Glutamatergic neuron (in vitro differentiated cells): Measurements from ENCODE around the gene HTRA3. TPM values are rescaled to one million over a fixed set of nuclear protein-coding genes. Genes with fewer than 3 reads are reported as not detected.

Experiments used
- DNase-seq: peaks from one replicate; pipeline ENCODE4 v3.0.0; 2022
- H3K27ac Mint-ChIP-seq: one replicate; pipeline ENCODE4 v1.8.0; 2020; ENCODE audit warnings: mild to moderate bottlenecking, mixed read lengths, inconsistent platforms; ENCODE audit not compliant: unreplicated experiment
- H3K27me3 Mint-ChIP-seq: one replicate; pipeline ENCODE4 v1.8.0; 2020; ENCODE audit warnings: mild to moderate bottlenecking, moderate library complexity, mixed read lengths, inconsistent platforms; ENCODE audit not compliant: unreplicated experiment
- H3K36me3 Mint-ChIP-seq: one replicate; pipeline ENCODE4 v1.8.0; 2020; ENCODE audit warnings: mild to moderate bottlenecking, mixed read lengths, inconsistent platforms; ENCODE audit not compliant: unreplicated experiment
- H3K4me1 Mint-ChIP-seq: one replicate; pipeline ENCODE4 v1.8.0; 2020; ENCODE audit warnings: mild to moderate bottlenecking, low read depth, mixed read lengths, inconsistent platforms; ENCODE audit not compliant: unreplicated experiment
- H3K4me3 Mint-ChIP-seq: one replicate; pipeline ENCODE4 v1.8.0; 2020; ENCODE audit warnings: mild to moderate bottlenecking, mixed read lengths, inconsistent platforms; ENCODE audit not compliant: unreplicated experiment
- H3K9me3 Mint-ChIP-seq: one replicate; pipeline ENCODE4 v1.8.0; 2020; ENCODE audit warnings: mild to moderate bottlenecking, moderate library complexity, mixed read lengths, inconsistent platforms; ENCODE audit not compliant: unreplicated experiment
- total RNA-seq: library from RNA; stranded (reverse); fragmentation: NEBNext Ultra II Directional; extraction: Animal tissue kit (Norgen Biotek cat#: 25700); gene quantifications from one replicate; pipeline ENCODE4 v1.2.1, GENCODE V29; 2021; ENCODE audit not compliant: unreplicated experiment
- TF ChIP-seq, protein P1 (sequence below): fragments of 200-600 bp; sonication (generic); IDR thresholded peaks from one replicate; pipeline ENCODE4 v1.5.0; 2021; ENCODE audit not compliant: partially characterized antibody, unreplicated experiment

The HTRA3 gene
- total RNA-seq, 1 donor from 2014 or later: 0.64 TPM

DNA sequence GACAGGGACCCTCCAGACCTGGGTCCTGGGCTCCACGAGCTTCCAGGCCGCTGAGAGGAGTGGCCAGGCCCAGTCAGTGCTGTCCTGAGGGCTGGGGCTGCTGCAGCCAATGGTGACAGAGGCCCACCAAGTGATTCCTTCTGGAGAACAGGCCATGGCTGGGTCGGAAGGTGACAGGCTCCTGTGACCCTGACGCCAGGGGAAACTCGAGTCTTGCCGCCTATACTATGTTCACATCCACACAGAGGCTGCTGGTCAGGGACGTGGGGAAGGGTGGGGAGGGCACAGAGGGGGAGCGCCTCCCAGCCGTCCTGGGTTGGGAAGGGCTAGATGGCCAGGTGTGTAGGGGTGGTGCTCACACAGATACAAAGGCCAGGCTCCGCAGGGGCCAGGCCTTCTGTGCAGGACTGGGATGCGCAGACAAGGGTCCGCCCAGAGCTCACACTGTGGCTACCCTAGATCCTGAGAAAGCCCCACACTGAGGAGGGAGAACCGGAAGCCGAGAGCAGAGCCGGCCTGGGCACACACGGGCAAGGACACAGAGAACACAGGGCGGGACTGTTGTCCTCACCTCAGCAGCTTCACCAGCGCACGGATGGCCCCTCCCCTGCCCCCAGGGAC, 81.4 kb downstream of the HTRA3 start:
- H3K4me3 Mint-ChIP-seq: no peak overlapping the region
- TF ChIP-seq, protein P1, sequence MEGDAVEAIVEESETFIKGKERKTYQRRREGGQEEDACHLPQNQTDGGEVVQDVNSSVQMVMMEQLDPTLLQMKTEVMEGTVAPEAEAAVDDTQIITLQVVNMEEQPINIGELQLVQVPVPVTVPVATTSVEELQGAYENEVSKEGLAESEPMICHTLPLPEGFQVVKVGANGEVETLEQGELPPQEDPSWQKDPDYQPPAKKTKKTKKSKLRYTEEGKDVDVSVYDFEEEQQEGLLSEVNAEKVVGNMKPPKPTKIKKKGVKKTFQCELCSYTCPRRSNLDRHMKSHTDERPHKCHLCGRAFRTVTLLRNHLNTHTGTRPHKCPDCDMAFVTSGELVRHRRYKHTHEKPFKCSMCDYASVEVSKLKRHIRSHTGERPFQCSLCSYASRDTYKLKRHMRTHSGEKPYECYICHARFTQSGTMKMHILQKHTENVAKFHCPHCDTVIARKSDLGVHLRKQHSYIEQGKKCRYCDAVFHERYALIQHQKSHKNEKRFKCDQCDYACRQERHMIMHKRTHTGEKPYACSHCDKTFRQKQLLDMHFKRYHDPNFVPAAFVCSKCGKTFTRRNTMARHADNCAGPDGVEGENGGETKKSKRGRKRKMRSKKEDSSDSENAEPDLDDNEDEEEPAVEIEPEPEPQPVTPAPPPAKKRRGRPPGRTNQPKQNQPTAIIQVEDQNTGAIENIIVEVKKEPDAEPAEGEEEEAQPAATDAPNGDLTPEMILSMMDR: no peak
- H3K4me1 Mint-ChIP-seq: no peaks in the 10 kb centered on the region
- peaks cover 6% of the 10 kb centered on the region for H3K36me3 Mint-ChIP-seq
- peaks cover 2% of the 10 kb centered on the region for H3K27me3 Mint-ChIP-seq
- DNase-seq: peak; percentile 10
- no peaks in the 10 kb centered on the region for H3K9me3 Mint-ChIP-seq
- no peak overlapping the region for H3K27ac Mint-ChIP-seq

DNA sequence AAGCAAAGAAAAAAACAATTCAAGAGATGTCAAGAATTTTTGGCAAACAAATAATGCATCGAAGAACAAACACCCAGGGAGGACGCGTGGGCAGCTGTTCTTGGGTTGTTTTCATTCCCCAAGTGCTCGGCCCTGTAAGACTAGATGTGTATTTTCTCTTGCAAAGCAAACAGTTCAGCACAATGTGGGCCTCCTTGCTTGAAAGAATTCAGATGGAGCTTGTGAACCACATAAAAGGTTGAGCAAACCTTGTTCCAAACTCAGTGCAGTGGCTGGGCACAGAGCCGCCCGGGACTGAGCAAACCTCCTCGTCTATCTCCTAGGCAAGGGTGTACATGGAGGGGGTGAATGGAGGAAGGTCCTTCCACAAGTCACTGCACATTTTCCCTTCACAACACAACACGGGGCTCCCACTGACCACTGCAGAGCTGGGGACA, 82.4 kb downstream of the HTRA3 start:
- no peak overlapping the region for H3K27ac Mint-ChIP-seq
- H3K4me3 Mint-ChIP-seq: no peak overlapping the region
- H3K9me3 Mint-ChIP-seq: no peaks in the 10 kb centered on the region
- TF ChIP-seq, protein P1: no peak
- DNase-seq: no peak
- peaks cover 2% of the 10 kb centered on the region for H3K27me3 Mint-ChIP-seq
- H3K4me1 Mint-ChIP-seq: no peaks in the 10 kb centered on the region
- H3K36me3 Mint-ChIP-seq: peaks cover 6% of the 10 kb centered on the region

DNA sequence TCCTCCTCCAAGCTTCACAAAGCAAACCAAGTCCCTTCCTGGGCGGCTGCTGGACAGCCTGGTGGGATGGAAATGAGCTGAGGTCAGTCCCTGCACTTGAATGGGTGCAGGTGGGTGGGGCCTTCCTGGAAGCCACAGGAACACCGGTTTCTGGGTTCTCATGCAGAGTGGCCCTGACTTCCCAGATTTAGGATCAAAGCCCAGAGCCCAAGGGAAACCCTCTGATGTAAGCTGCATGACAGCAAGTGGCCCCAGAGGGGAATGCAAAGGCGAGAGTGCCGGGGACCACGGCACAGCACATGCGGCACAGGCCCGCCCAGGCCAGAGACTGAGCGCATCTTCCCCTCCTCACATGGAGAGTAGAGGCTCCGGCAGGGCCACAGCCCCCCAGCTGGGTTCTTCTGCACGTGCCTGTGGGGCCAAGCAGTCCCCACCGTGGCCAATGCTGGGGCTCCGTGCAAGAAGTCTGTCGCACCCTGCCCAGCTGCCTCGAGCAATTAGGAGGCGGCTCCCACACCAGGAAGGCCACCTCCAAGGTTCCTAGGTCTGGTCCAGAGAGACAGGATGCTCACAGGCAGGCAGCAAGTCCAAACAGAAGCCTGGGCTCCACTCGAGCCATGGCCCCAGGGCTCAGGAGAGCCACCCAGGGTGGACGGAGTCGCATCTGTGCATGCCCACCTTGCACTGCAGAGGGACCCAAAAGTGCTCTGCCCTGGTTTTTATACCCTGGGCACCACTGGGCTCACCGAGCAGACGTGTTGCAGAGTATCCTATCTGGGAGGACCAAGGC, 83.0 kb downstream of the HTRA3 start:
- Mint-ChIP-seq H3K27ac (no peak overlapping the region), H3K9me3 (no peaks in the 10 kb centered on the region), H3K36me3 (peaks cover 6% of the 10 kb centered on the region), H3K27me3 (peaks cover 3% of the 10 kb centered on the region), H3K4me1 (no peaks in the 10 kb centered on the region), H3K4me3 (no peak overlapping the region)
- DNase-seq: peak; percentile 12
- TF ChIP-seq, protein P1: no peak

DNA sequence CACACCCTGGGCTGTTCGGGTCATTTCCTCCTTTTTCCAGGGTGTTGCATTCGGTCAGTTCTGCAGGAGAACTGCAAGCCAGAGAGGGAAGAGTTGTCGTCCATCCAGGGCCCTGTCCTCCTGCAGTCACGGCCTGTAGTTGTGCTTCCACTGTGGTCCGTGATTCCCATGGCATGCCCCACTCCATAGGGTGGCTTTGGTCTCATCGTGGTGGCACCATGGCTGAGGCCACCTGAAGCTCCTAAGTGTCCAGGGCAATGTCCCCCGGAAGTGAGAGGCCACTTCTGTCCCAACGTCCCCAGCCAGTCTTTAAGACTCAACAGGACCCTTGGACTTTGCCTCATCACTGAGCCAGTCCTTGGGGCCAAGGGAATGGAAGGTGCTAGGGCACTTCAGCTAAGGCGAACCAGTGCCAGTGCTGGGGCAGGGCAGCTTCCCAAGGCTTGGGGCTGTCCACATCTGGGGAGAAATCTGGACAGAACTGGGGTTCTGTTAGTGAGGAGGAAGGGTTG, 83.7 kb downstream of the HTRA3 start:
- Mint-ChIP-seq H3K27ac (no peak overlapping the region), H3K4me3 (no peak overlapping the region), H3K36me3 (peaks cover 6% of the 10 kb centered on the region), H3K9me3 (no peaks in the 10 kb centered on the region), H3K27me3 (peaks cover 2% of the 10 kb centered on the region), H3K4me1 (no peaks in the 10 kb centered on the region)
- TF ChIP-seq, protein P1: no peak
- peak; percentile 5 for DNase-seq
